Thyroid gland (tissue), 4 donors: ENCODE measurements around the gene KSR1. TPM values are rescaled to one million over a fixed set of nuclear protein-coding genes. Genes with fewer than 3 reads are reported as not detected.
"Not testable (repeated sequence)": the region's sequence is repeated elsewhere in the genome, so short reads cannot be mapped to it uniquely, and the experiment has no call there.

Source experiments
- DNase-seq, 2 donors: peaks; one replicate each; pipeline ENCODE4 v3.0.0-alpha.2; 2019
- H3K27ac ChIP-seq, 3 donors: fragments of 200-600 bp; sonication (generic); 1 replicate in 2 of 3; 2 replicates in 1 of 3; pipeline ENCODE4 v1.5.1; 2016 to 2019; ENCODE audit warnings: mild to moderate bottlenecking in 1 of 3, moderate library complexity in 1 of 3
- H3K27me3 ChIP-seq: fragments of 200-600 bp; sonication (generic); one replicate; pipeline ENCODE4 v1.5.1; 2019
- H3K36me3 ChIP-seq, 2 donors: fragments of 200-600 bp; sonication (generic); one replicate each; pipeline ENCODE4 v1.5.1; 2016 to 2019
- H3K4me1 ChIP-seq, 2 donors: fragments of 200-600 bp; sonication (generic); one replicate each; pipeline ENCODE4 v1.5.1; 2017 to 2019
- H3K4me3 ChIP-seq, 3 donors: fragments of 200-600 bp; sonication (generic); replicated peaks in 1 of 3; 1 replicate in 2 of 3; 2 replicates in 1 of 3; pipeline ENCODE4 v1.5.1; 2016; ENCODE audit warnings: mild to moderate bottlenecking in 1 of 3
- H3K9me3 ChIP-seq: fragments of 200-600 bp; sonication (generic); one replicate; pipeline ENCODE4 v1.5.1; 2017
- POLR2A ChIP-seq, 2 donors: fragments of 450-650 bp; IDR thresholded peaks; one replicate each; pipeline ENCODE4 v1.6.1; 2017; ENCODE audit warnings: antibody characterized with exemption in 2 of 2, mild to moderate bottlenecking in 2 of 2, moderate library complexity in 1 of 2
- WGBS, 2 donors: methylation state at CpG; one replicate each; pipeline ENCODE4 v1.1.5; 2017; 5-methylcytosine and 5-hydroxymethylcytosine counted together
- intact Hi-C: fragments of 100-400 bp; cut with DNase I; formaldehyde crosslinking; loops from one replicate; pipeline ENCODE4 v1.15.1; 2023
- total RNA-seq, 4 donors: library from RNA; depleted of rRNA; stranded (reverse); fragments of >200 nt; gene quantifications; one replicate each; pipeline ENCODE4 v1.2.3, GENCODE V29; 2016
- TF ChIP-seq, protein P1 (sequence below), 6 experiments: fragments of 200-600 bp in 3 of 6; fragments of 450-650 bp in 3 of 6; sonication (generic) in 3 of 6; IDR thresholded peaks; one replicate each; pipeline ENCODE4 v1.5.1; 2016 to 2019; ENCODE audit warnings: antibody characterized with exemption in 6 of 6, mild to moderate bottlenecking in 2 of 6, inconsistent platforms in 1 of 6, moderate library complexity in 1 of 6

Gene KSR1
- total RNA-seq, 4 donors from 2014 or later: 35.9 to 75.5 (median 67.7) TPM

DNA sequence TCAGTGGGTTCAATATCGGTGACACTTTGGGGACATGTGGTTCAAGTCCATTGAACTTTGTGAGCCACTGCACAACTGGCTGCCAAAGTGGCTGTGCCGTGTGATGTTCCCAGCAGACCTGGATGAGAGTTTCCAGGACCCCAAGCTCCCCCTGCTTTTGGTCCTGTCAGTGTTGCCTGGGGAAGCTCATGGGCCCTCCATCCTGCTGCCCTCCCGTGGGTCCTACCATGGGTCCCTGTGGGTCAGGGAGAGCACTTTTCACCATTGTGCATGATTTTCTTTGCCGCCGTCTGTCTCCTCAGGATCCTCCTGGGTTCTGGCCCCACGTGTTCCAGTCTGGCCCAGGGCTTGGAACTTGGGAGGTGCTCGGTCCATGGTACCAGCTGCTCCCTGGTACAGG is 212.9 kb downstream of the KSR1 start:
- no peaks in the 10 kb centered on the region for H3K27me3 ChIP-seq
- WGBS, 2 donors: 89 to 90% methylated on average over 7 of the region's 7 CpGs
- no peak overlapping the region for H3K27ac ChIP-seq
- DNase-seq: no peak
- TF ChIP-seq POLR2A (IDR thresholded peaks at IDR 0.05): no peak
- TF ChIP-seq, protein P1, sequence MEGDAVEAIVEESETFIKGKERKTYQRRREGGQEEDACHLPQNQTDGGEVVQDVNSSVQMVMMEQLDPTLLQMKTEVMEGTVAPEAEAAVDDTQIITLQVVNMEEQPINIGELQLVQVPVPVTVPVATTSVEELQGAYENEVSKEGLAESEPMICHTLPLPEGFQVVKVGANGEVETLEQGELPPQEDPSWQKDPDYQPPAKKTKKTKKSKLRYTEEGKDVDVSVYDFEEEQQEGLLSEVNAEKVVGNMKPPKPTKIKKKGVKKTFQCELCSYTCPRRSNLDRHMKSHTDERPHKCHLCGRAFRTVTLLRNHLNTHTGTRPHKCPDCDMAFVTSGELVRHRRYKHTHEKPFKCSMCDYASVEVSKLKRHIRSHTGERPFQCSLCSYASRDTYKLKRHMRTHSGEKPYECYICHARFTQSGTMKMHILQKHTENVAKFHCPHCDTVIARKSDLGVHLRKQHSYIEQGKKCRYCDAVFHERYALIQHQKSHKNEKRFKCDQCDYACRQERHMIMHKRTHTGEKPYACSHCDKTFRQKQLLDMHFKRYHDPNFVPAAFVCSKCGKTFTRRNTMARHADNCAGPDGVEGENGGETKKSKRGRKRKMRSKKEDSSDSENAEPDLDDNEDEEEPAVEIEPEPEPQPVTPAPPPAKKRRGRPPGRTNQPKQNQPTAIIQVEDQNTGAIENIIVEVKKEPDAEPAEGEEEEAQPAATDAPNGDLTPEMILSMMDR (IDR thresholded peaks at IDR 0.05): no peak
- intact Hi-C loops: loop anchor here (5.0 kb wide), 1 partner anchor 83 kb away; no protein-coding TSS in a partner anchor
- no peaks in the 10 kb centered on the region for H3K9me3 ChIP-seq
- H3K4me1 ChIP-seq: no peaks in the 10 kb centered on the region
- H3K36me3 ChIP-seq: no peaks in the 10 kb centered on the region
- H3K4me3 ChIP-seq: no peak overlapping the region

DNA sequence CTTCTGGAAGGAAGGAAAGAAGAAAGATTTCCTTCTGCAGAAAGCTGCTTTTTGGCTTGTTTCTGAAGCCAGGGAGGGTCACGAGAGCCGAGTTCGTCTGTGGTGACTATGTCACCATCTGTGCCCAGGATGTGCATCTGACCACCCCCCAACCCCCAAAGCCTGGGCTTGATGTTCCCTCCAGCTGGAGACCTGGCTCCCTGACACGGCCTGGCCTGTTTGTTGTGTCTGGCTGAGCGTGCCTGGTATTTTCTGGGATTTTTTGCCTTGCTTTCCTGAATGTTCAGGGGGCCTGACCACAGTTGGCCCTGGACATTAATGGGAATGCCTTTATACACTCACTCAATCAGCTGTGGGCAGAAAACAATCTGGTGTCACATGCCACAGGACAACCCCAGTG is 213.6 kb downstream of the KSR1 start:
- Histone ChIP-seq H3K9me3 (no peaks in the 10 kb centered on the region), H3K4me3 (no peak overlapping the region), H3K27me3 (no peaks in the 10 kb centered on the region), H3K4me1 (no peaks in the 10 kb centered on the region), H3K27ac (no peak overlapping the region), H3K36me3 (no peaks in the 10 kb centered on the region)
- intact Hi-C loops: loop anchor here (5.0 kb wide), 1 partner anchor 82 kb away; no protein-coding TSS in a partner anchor
- no peak for TF ChIP-seq POLR2A (IDR thresholded peaks at IDR 0.05)
- TF ChIP-seq, protein P1 (IDR thresholded peaks at IDR 0.05): no peak
- DNase-seq: no peak
- 72 to 81% methylated on average over 5 of the region's 5 CpGs for WGBS, 2 donors

DNA sequence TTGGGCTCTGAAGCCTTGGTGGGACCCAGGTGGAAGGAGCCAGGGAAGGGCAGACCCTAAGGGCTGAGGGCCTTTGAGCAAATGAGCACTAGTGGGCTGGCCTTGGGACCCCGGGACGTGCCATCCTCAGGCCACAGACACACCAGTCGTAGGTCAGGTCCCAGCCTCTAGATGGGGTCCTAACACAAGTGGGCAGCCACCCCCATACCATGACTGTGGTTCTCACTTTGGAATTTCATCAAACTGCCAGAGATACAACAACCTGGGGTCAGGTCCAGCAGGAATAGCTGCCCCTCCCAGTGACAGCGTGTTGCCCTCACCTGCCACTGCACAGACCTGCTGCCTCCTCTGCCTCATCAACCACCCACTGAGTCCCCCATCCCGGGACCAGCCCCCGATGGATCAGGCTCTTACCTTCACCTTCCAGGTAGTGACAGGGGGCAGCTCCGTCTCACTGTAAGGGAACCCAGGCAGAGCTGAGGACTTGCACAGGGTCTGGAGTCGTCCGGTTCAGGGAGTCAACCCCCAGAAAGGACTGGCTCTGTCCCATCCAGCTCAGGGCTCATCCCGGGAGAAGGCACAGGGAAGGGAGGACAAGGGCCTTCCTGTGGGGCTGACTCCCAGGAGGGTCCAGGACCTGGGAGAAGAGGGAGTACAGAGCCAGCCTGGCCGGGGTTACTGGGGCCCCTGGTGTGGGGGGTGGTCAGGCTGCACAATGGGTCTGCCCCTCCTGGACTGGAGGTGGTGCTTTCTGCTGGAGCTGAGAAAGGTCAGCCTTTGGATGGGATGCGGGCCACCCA is 214.7 kb downstream of the KSR1 start:
- Histone ChIP-seq H3K9me3 (no peaks in the 10 kb centered on the region), H3K27me3 (no peaks in the 10 kb centered on the region), H3K36me3 (no peaks in the 10 kb centered on the region), H3K27ac (no peak overlapping the region), H3K4me1 (no peaks in the 10 kb centered on the region), H3K4me3 (no peak overlapping the region)
- DNase-seq: no peak
- TF ChIP-seq POLR2A (IDR thresholded peaks at IDR 0.05): no peak
- TF ChIP-seq, protein P1 (IDR thresholded peaks at IDR 0.05): no peak
- intact Hi-C loops: no loop called here
- WGBS, 2 donors: 65 to 85% methylated on average over 4 to 11 of the region's 12 CpGs

DNA sequence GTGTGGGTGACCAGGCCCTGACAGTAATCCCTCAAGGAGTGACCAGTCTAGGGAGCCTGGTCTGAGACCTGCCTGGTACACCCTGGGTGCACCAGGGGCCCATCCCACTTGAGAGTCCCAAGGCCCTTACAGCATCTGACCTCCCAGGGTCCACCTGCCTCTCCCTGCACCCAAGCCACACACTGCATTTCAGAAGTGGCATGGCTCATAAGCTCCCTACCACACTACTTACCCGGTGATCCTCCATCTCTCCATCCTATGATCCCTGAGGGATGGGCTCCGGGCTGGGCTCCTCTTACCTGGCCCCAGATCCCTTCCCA is 215.3 kb downstream of the KSR1 start:
- intact Hi-C loops: no loop called here
- no peaks in the 10 kb centered on the region for H3K9me3 ChIP-seq
- no peaks in the 10 kb centered on the region for H3K4me1 ChIP-seq
- WGBS, 2 donors: 86 to 91% methylated on average over 2 of the region's 2 CpGs
- TF ChIP-seq, protein P1 (IDR thresholded peaks at IDR 0.05): no peak
- TF ChIP-seq POLR2A (IDR thresholded peaks at IDR 0.05): no peak
- H3K27ac ChIP-seq: no peak overlapping the region
- H3K4me3 ChIP-seq: no peak overlapping the region
- H3K36me3 ChIP-seq: no peaks in the 10 kb centered on the region
- H3K27me3 ChIP-seq: no peaks in the 10 kb centered on the region
- no peak for DNase-seq

DNA sequence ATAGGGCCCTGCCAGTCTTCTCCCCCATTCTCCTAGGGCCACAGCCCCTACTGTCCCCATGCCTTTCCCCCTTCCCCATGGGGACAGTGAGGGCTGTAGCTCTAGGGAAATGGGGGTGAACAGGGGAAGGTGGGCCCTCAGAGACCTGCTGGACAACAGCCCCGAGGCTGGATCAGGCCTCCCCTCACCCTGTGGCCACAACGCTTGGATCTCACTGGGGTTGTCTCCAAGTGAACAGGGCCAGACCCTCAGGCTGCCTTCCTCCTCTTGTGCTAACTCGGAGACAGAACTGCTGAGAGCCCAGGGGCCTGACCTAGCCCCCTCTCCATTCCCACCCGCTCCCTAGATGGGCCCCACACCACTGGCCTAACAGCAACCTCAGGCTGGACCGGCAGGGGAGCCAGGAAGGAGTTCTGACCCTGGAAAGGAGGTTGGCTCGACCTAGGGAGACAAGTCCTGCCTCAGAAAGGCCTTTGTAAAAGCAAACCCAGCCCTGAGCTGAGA is 215.8 kb downstream of the KSR1 start:
- intact Hi-C loops, H3K4me1 ChIP-seq, DNase-seq, H3K36me3 ChIP-seq, H3K27ac ChIP-seq, H3K4me3 ChIP-seq, H3K9me3 ChIP-seq, H3K27me3 ChIP-seq: not testable (repeated sequence)
- 70 to 79% methylated on average over 5 to 6 of the region's 6 CpGs for WGBS, 2 donors
